DOHH2 (cell line): Measurements from ENCODE around the gene CHCHD6.

Source experiments
- H3F3A ChIP-seq: fragments of 200-600 bp; sonication (generic), shearing (Covaris generic); 2 replicates; pipeline ENCODE4 v1.6.0; 2016; ENCODE audit warnings: antibody characterized with exemption, mild to moderate bottlenecking; ENCODE audit not compliant: control insufficient read depth, insufficient read depth
- H3K27ac ChIP-seq: fragments of 200-600 bp; sonication (generic); 2 replicates; pipeline ENCODE4 v1.5.1; 2014; ENCODE audit warnings: low read depth, mild to moderate bottlenecking, low read length, moderate library complexity
- H3K27me3 ChIP-seq: fragments of 200-600 bp; sonication (generic); 2 replicates; pipeline ENCODE4 v1.6.1; 2014; ENCODE audit warnings: mild to moderate bottlenecking, low read length, mixed read lengths; ENCODE audit not compliant: control insufficient read depth
- H3K36me3 ChIP-seq: fragments of 200-600 bp; sonication (generic); 2 replicates; pipeline ENCODE4 v1.6.1; 2014; ENCODE audit warnings: mild to moderate bottlenecking, low read length, moderate library complexity, mixed read lengths; ENCODE audit not compliant: control insufficient read depth
- H3K4me1 ChIP-seq: fragments of 200-600 bp; sonication (generic); 2 replicates; pipeline ENCODE4 v1.6.1; 2014; ENCODE audit warnings: mild to moderate bottlenecking, low read length, mixed read lengths; ENCODE audit not compliant: control insufficient read depth
- H3K4me2 ChIP-seq: fragments of 200-600 bp; sonication (generic); 2 replicates; pipeline ENCODE4 v1.6.0; 2014; ENCODE audit warnings: mild to moderate bottlenecking, low read length, moderate library complexity
- H3K4me3 ChIP-seq: fragments of 200-600 bp; sonication (generic); 2 replicates; pipeline ENCODE4 v1.5.1; 2014; ENCODE audit warnings: mild to moderate bottlenecking, low read length, mixed read lengths
- H3K79me2 ChIP-seq: fragments of 200-600 bp; sonication (generic); 2 replicates; pipeline ENCODE4 v1.6.1; 2014; ENCODE audit warnings: mild to moderate bottlenecking, low read length, mixed read lengths; ENCODE audit not compliant: control insufficient read depth
- H3K9me2 ChIP-seq: fragments of 200-600 bp; sonication (generic); replicated peaks from 2 replicates; pipeline ENCODE4 v1.6.1; 2014; ENCODE audit warnings: mild to moderate bottlenecking, low read length, mixed read lengths; ENCODE audit not compliant: control insufficient read depth
- H3K9me3 ChIP-seq: fragments of 200-600 bp; sonication (generic); 2 replicates; pipeline ENCODE4 v1.6.1; 2014; ENCODE audit warnings: antibody characterized with exemption, low read length, mixed read lengths; ENCODE audit not compliant: control insufficient read depth, insufficient read depth
- H4K20me1 ChIP-seq: fragments of 200-600 bp; sonication (generic); 2 replicates; pipeline ENCODE4 v1.6.0; 2014; ENCODE audit warnings: low read depth, mild to moderate bottlenecking, antibody characterized with exemption, low read length, moderate library complexity; ENCODE audit not compliant: control insufficient read depth, insufficient read depth
- EZH2phosphoT487 ChIP-seq: fragments of 200-600 bp; sonication (generic); IDR thresholded peaks from 2 replicates; pipeline ENCODE4 v1.6.1; 2017; ENCODE audit warnings: borderline replicate concordance, mild to moderate bottlenecking, antibody characterized with exemption, low read length, moderate library complexity, mixed read lengths
- TF ChIP-seq, protein P1 (sequence below): fragments of 200-600 bp; sonication (generic); IDR thresholded peaks from one replicate; pipeline ENCODE4 v1.5.1; 2014; ENCODE audit warnings: antibody characterized with exemption, mild to moderate bottlenecking, low read depth, low read length; ENCODE audit not compliant: poor library complexity, severe bottlenecking

Gene CHCHD6

DNA sequence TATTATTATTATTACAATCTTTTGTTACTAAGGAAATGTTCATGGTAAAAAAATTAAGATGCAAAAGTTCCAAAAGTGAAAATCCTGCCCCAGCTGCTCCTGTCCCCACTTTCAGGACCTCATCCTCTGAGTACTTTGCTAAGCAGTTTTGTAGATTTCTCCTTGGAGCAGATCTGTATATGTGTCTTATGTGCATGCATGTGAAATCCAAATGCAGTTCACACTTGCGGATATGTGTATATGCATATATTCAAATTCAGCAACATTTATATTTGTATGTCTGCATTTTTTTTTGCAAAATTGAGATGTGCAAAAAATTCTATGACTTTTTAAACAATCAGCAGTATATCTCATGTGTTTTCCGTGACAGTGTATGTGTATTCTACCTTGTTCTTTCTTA lies 19.2 kb downstream of the CHCHD6 start:
- no peaks in the 10 kb centered on the region for H4K20me1 ChIP-seq
- no peaks in the 10 kb centered on the region for H3K4me1 ChIP-seq
- TF ChIP-seq EZH2phosphoT487: no peak
- TF ChIP-seq, protein P1, sequence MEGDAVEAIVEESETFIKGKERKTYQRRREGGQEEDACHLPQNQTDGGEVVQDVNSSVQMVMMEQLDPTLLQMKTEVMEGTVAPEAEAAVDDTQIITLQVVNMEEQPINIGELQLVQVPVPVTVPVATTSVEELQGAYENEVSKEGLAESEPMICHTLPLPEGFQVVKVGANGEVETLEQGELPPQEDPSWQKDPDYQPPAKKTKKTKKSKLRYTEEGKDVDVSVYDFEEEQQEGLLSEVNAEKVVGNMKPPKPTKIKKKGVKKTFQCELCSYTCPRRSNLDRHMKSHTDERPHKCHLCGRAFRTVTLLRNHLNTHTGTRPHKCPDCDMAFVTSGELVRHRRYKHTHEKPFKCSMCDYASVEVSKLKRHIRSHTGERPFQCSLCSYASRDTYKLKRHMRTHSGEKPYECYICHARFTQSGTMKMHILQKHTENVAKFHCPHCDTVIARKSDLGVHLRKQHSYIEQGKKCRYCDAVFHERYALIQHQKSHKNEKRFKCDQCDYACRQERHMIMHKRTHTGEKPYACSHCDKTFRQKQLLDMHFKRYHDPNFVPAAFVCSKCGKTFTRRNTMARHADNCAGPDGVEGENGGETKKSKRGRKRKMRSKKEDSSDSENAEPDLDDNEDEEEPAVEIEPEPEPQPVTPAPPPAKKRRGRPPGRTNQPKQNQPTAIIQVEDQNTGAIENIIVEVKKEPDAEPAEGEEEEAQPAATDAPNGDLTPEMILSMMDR: no peak
- no peak overlapping the region for H3K4me3 ChIP-seq
- H3K27ac ChIP-seq: no peak overlapping the region
- H3K9me2 ChIP-seq: no peaks in the 10 kb centered on the region
- H3K79me2 ChIP-seq: no peaks in the 10 kb centered on the region
- H3K27me3 ChIP-seq: no peaks in the 10 kb centered on the region
- H3K36me3 ChIP-seq: no peaks in the 10 kb centered on the region
- no peaks in the 10 kb centered on the region for H3F3A ChIP-seq
- no peak overlapping the region for H3K4me2 ChIP-seq
- no peaks in the 10 kb centered on the region for H3K9me3 ChIP-seq

DNA sequence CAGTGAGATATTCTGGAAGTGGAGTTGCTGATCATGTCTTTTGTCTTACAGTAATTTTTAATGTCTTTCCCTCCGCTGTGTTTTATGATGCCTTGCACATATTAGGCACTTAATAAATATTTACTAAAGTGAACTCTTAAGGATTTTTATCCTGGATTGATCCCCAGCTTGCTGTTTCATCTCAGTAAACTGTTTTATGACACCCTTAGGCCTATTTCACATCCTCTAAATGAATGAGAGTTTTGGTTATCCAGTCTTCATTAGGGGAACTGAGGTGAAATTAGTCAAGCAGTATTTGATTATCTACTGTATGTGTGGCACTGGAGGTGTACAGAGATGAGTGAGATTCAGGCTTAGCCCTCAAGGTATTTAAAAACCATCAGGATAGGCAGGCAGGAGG lies 19.8 kb downstream of the CHCHD6 start:
- no peaks in the 10 kb centered on the region for H3K4me1 ChIP-seq
- H3K27me3 ChIP-seq: no peaks in the 10 kb centered on the region
- TF ChIP-seq, protein P1: no peak
- no peak for TF ChIP-seq EZH2phosphoT487
- H4K20me1 ChIP-seq: no peaks in the 10 kb centered on the region
- no peaks in the 10 kb centered on the region for H3F3A ChIP-seq
- no peaks in the 10 kb centered on the region for H3K36me3 ChIP-seq
- no peaks in the 10 kb centered on the region for H3K9me2 ChIP-seq
- no peak overlapping the region for H3K4me2 ChIP-seq
- no peak overlapping the region for H3K4me3 ChIP-seq
- H3K27ac ChIP-seq: no peak overlapping the region
- H3K9me3 ChIP-seq: no peaks in the 10 kb centered on the region
- no peaks in the 10 kb centered on the region for H3K79me2 ChIP-seq

DNA sequence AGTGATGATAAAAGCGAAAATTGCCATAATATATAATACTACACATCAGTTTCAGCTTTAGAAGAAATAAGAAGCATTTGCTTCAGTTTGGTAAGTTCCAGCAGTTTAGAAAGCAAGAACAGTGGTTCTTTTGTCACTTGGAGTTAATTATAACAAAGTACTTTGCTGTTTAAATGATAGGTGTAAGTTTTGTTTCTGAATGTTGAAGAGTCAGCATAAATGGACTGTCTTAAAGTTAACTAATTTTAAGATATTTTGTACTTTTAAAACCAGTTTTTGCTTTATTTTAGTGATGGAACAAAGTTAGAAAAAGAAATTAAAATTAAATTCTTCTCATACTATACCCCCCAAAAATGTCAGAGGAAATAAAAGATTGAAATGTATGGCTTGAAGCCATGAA lies 24.6 kb downstream of the CHCHD6 start:
- Histone ChIP-seq H3K9me2 (no peaks in the 10 kb centered on the region), H3K27me3 (no peaks in the 10 kb centered on the region), H3K4me2 (no peak overlapping the region), H3K36me3 (no peaks in the 10 kb centered on the region), H3K79me2 (no peaks in the 10 kb centered on the region), H3K4me3 (no peak overlapping the region), H3K4me1 (peaks cover 3% of the 10 kb centered on the region; the same call in 1 of the 2 replicates), H3K27ac (no peak overlapping the region), H4K20me1 (no peaks in the 10 kb centered on the region), H3F3A (no peaks in the 10 kb centered on the region), H3K9me3 (no peaks in the 10 kb centered on the region)
- TF ChIP-seq EZH2phosphoT487: no peak
- TF ChIP-seq, protein P1: no peak

DNA sequence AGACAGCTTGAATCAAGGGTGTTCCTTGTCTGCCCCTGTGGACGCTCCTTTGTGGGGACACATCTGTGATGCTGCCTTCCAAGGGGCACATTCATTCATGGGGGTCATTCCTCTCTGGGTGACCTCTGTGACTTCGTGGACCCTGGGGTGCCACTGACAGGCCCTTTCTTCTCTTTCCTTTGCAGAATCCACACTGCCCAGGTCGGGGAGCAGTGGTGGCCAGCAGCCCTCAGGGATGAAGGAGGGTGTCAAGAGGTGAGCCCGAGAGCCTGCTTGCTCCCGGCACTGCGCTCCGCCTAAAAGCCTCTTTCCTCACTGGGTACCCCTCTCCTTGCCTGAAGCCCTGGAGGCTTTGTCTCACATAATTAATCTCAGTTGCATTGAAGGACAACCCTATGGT lies 26.3 kb downstream of the CHCHD6 start:
- Histone ChIP-seq H3K27me3 (no peaks in the 10 kb centered on the region), H3K4me3 (no peak overlapping the region), H4K20me1 (no peaks in the 10 kb centered on the region), H3F3A (no peaks in the 10 kb centered on the region), H3K9me2 (no peaks in the 10 kb centered on the region), H3K4me2 (no peak overlapping the region), H3K36me3 (no peaks in the 10 kb centered on the region), H3K79me2 (no peaks in the 10 kb centered on the region), H3K9me3 (no peaks in the 10 kb centered on the region), H3K4me1 (peaks cover 3% of the 10 kb centered on the region; the same call in 1 of the 2 replicates), H3K27ac (no peak overlapping the region)
- TF ChIP-seq EZH2phosphoT487: no peak
- TF ChIP-seq, protein P1: no peak
